GM21717 (cell line): ENCODE results near the gene ZBTB1.
A peak's percentile ranks its signal among the peaks of the same experiment; 100 is the strongest.
"Not testable (repeated sequence)": the region's sequence is repeated elsewhere in the genome, so short reads cannot be mapped to it uniquely, and the experiment has no call there.

Experiments
- ATAC-seq: cut with Tn5 transposase; IDR thresholded peaks from one replicate; pipeline ENCODE4 v1.9.1; 2021; ENCODE audit warnings: mild to moderate bottlenecking, moderate library complexity; ENCODE audit not compliant: unreplicated experiment

Gene ZBTB1

GRCh38 chr14:64522591-64523355 is 18.2 kb downstream of the ZBTB1 start:
- ATAC-seq, result no peak

- no peak for ATAC-seq
These were observed 20.8 kb downstream of the ZBTB1 start for GRCh38 chr14:64525354-64525753.

- ATAC-seq, result no peak
These were observed 27.0 kb downstream of the ZBTB1 start for GRCh38 chr14:64531567-64531966.

- ATAC-seq, result no peak
These were observed 32.1 kb downstream of the ZBTB1 start for GRCh38 chr14:64536488-64537245.

- ATAC-seq, result peak; percentile 91
These were observed 35.9 kb downstream of the ZBTB1 start, which contains the start of gene HSPA2 for GRCh38 chr14:64540208-64541202. TSS of gene HSPA2 (plus strand) at chr14:64540741. CDS start at chr14:64540850, 109 bp downstream.

- no peak for ATAC-seq
These were observed 36.8 kb downstream of the ZBTB1 start for GRCh38 chr14:64541261-64541971.

- ATAC-seq, result no peak
These were observed 37.6 kb downstream of the ZBTB1 start for GRCh38 chr14:64541972-64542835.

- ATAC-seq, result no peak
These were observed 38.2 kb downstream of the ZBTB1 start for GRCh38 chr14:64542836-64543201.

- ATAC-seq, result no peak
These were observed 40.2 kb downstream of the ZBTB1 start for GRCh38 chr14:64544607-64545312.

GRCh38 chr14:64549016-64549415 is 44.4 kb downstream of the ZBTB1 start:
- no peak for ATAC-seq

- no peak for ATAC-seq
These were observed 45.4 kb downstream of the ZBTB1 start, which contains the start of gene PPP1R36 for GRCh38 chr14:64549791-64550620. TSS of gene PPP1R36 (plus strand) at chr14:64549961. CDS start at chr14:64549998, 37 bp downstream.

GRCh38 chr14:64550621-64551333 is 46.2 kb downstream of the ZBTB1 start:
- no peak for ATAC-seq

GRCh38 chr14:64554556-64554955 is 50.0 kb downstream of the ZBTB1 start:
- no peak for ATAC-seq

GRCh38 chr14:64556526-64556925 is 52.0 kb downstream of the ZBTB1 start:
- ATAC-seq, result no peak

- ATAC-seq, result not testable (repeated sequence)
These were observed 53.6 kb downstream of the ZBTB1 start for GRCh38 chr14:64558216-64558615.

GRCh38 chr14:64561631-64562030 is 57.1 kb downstream of the ZBTB1 start:
- ATAC-seq, result no peak

GRCh38 chr14:64562436-64562835 is 57.9 kb downstream of the ZBTB1 start:
- no peak for ATAC-seq
